GM12872 (cell line): ENCODE data around the gene GIGYF2.

Source experiments
- CTCF ChIP-seq: IDR thresholded peaks from 3 replicates; pipeline ENCODE4 v1.5.1; 2011; ENCODE audit warnings: low read depth, mild to moderate bottlenecking, low read length, moderate library complexity; ENCODE audit not compliant: insufficient read depth

Gene GIGYF2

GRCh38 chr2:232900811-232901735 is 203.9 kb downstream of the GIGYF2 start:
- no peak for TF ChIP-seq CTCF

- no peak for TF ChIP-seq CTCF
Measured at GRCh38 chr2:232901736-232902578, 204.8 kb downstream of the GIGYF2 start.

- TF ChIP-seq CTCF = no peak
Measured at GRCh38 chr2:232903989-232904388, 206.9 kb downstream of the GIGYF2 start.

GRCh38 chr2:232908695-232909094 is 211.6 kb downstream of the GIGYF2 start:
- TF ChIP-seq CTCF = no peak
